Right lung (tissue), 5 donors: ENCODE results near the gene AMBN. TPM values are rescaled to one million over a fixed set of nuclear protein-coding genes. Genes with fewer than 3 reads are reported as not detected.
A peak's percentile ranks its signal among the peaks of the same experiment; 100 is the strongest.
"Not testable (repeated sequence)": the region's sequence is repeated elsewhere in the genome, so short reads cannot be mapped to it uniquely, and the experiment has no call there.

Source experiments
- DNase-seq, 2 donors: peaks; one replicate each; pipeline ENCODE4 v3.0.0-alpha.2; 2013
- polyA plus RNA-seq, 5 donors: library from polyadenylated mRNA; unstranded; fragments of 120-200 nt; gene quantifications; one replicate each; pipeline versions ENCODE4 v1.2.1 to v1.2.3, GENCODE V29; 2013; ENCODE audit warnings: inconsistent platforms in 1 of 5, low replicate concordance in 1 of 5; ENCODE audit not compliant: insufficient read length in 5 of 5, insufficient read depth in 1 of 5

AMBN gene
- polyA plus RNA-seq, 5 donors = not detected

GRCh38 chr4:70607334-70607853, 15.3 kb downstream of the AMBN start:
- no peak for DNase-seq

GRCh38 chr4:70608324-70608723, 16.3 kb downstream of the AMBN start:
- DNase-seq = no peak

GRCh38 chr4:70613306-70614183, 21.5 kb downstream of the AMBN start:
- DNase-seq = peak; percentile 62 to 72

- DNase-seq = peak; percentile 57 to 63
These were observed 22.1 kb downstream of the AMBN start for GRCh38 chr4:70614184-70614555.

GRCh38 chr4:70619288-70619687, 27.2 kb downstream of the AMBN start:
- DNase-seq = no peak

GRCh38 chr4:70619778-70620177, 27.7 kb downstream of the AMBN start:
- no peak for DNase-seq

- no peak for DNase-seq
These were observed 31.3 kb downstream of the AMBN start for GRCh38 chr4:70623323-70623722.

GRCh38 chr4:70624226-70624793, 32.3 kb downstream of the AMBN start:
- DNase-seq = no peak

- no peak for DNase-seq
These were observed 35.6 kb downstream of the AMBN start for GRCh38 chr4:70627620-70628019.

- DNase-seq = no peak
These were observed 36.4 kb downstream of the AMBN start, which contains the start of gene ENAM for GRCh38 chr4:70628444-70628843. Gene ENAM, plus strand, starts transcription at chr4:70628744. Its CDS starts 757 bp downstream, at chr4:70629501.

- DNase-seq = no peak
These were observed 37.5 kb downstream of the AMBN start for GRCh38 chr4:70629469-70630090.

GRCh38 chr4:70630162-70630561, 38.1 kb downstream of the AMBN start:
- no peak for DNase-seq

GRCh38 chr4:70632028-70632427, 40.0 kb downstream of the AMBN start:
- no peak for DNase-seq

- no peak for DNase-seq
These were observed 42.4 kb downstream of the AMBN start for GRCh38 chr4:70634482-70634881.

GRCh38 chr4:70637239-70637913, 45.3 kb downstream of the AMBN start:
- DNase-seq = peak; percentile 19 to 23

GRCh38 chr4:70640192-70640591, 48.1 kb downstream of the AMBN start:
- DNase-seq = no peak

- DNase-seq = not testable (repeated sequence)
These were observed 58.7 kb downstream of the AMBN start for GRCh38 chr4:70650741-70651140.

- DNase-seq = peak in 1 of 2 donors; percentile 36
These were observed 59.9 kb downstream of the AMBN start for GRCh38 chr4:70651864-70652506.

GRCh38 chr4:70654605-70655011, 62.6 kb downstream of the AMBN start:
- DNase-seq = no peak
